IgD-negative memory B cell (primary cell): Measurements from ENCODE around the gene MPZL1. TPM values are rescaled to one million over a fixed set of nuclear protein-coding genes. Genes with fewer than 3 reads are reported as not detected.

Source experiments
- H3K27ac Mint-ChIP-seq, 3 donors: one replicate each; pipeline ENCODE4 v1.8.0; 2020 to 2022; ENCODE audit warnings: mild to moderate bottlenecking in 3 of 3, mixed read lengths in 3 of 3, moderate library complexity in 1 of 3
- H3K27me3 Mint-ChIP-seq: one replicate; pipeline ENCODE4 v1.8.0; 2021; ENCODE audit warnings: mixed read lengths
- H3K36me3 Mint-ChIP-seq: one replicate; pipeline ENCODE4 v1.8.0; 2020; ENCODE audit warnings: mild to moderate bottlenecking, mixed read lengths
- H3K4me1 Mint-ChIP-seq, 3 donors: one replicate each; pipeline ENCODE4 v1.8.0; 2020 to 2022; ENCODE audit warnings: mixed read lengths in 3 of 3, mild to moderate bottlenecking in 1 of 3
- H3K4me3 Mint-ChIP-seq, 4 donors: one replicate each; pipeline ENCODE4 v1.8.0; 2020 to 2022; ENCODE audit warnings: mild to moderate bottlenecking in 4 of 4, mixed read lengths in 4 of 4, moderate library complexity in 3 of 4
- H3K9me3 Mint-ChIP-seq, 3 donors: one replicate each; pipeline ENCODE4 v1.8.0; 2020 to 2021; ENCODE audit warnings: mixed read lengths in 3 of 3, mild to moderate bottlenecking in 1 of 3
- polyA plus RNA-seq: library from polyadenylated mRNA; unstranded; fragments of 300-500 nt; fragmentation: Illumina TruSeq; gene quantifications from one replicate; pipeline ENCODE4 v1.2.3, GENCODE V29; 2021

MPZL1 gene
- 33.8 TPM for polyA plus RNA-seq

DNA sequence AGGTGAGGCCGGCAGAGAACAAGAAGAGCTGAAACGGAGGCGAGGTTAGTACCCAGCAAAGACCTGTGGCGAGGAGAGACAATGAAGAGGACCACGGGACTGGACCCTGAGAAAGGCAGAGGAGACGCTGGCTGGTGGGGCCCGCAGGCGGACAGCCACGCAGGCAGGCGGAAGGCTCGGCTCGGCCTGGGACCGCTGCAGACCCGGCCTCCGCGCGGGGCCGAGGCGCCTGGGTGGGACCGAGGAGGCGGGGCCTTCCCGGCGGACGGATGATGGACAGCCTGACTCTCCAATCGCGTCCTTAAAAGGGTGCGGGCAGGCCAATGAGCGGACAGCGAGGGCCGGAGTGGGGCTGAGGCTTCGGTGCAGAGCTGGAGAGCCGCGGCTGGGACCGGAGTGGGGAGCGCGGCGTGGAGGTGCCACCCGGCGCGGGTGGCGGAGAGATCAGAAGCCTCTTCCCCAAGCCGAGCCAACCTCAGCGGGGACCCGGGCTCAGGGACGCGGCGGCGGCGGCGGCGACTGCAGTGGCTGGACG is at the start of gene MPZL1:
Gene MPZL1 (plus strand): TSS at position 366 of the 535 bp plus-strand sequence. CDS start 170 bp downstream, outside the sequence.
- Mint-ChIP-seq H3K9me3 (peaks cover 0 to 2% (median 0%) of the 10 kb centered on the region in 3 donors), H3K4me3 (peak within 1 kb of the TSS; percentile 96 to 99 (median 98)), H3K27ac (peak within 1 kb of the TSS; percentile 40 to 92 (median 80)), H3K4me1 (peaks cover 46 to 58% (median 58%) of the 10 kb centered on the region in 3 donors), H3K27me3 (no peaks in the 10 kb centered on the region), H3K36me3 (peaks cover 4% of the 10 kb centered on the region)

DNA sequence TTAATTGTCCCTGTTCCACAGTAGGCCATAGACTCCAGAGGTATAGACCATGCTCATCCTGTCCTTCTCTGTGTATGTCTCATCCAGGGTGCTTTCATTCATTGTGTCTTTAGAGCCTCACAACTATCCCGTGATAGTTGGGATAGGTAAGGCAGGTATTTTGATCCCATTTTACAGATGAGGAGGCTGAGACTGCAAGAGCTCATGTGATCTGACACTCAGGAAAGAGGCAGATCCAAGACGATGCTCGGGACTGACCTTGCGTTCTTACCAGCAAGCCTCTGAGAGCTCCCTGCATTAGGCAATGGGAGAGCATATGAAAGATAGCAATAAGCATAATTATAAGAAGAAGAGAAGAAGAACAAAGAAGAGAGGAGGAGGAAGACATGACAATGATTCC is 49.0 kb upstream of the MPZL1 start:
- peaks cover 14% of the 10 kb centered on the region for H3K36me3 Mint-ChIP-seq
- peak overlapping the region in 1 of 4 donors; percentile 2 for H3K4me3 Mint-ChIP-seq
- H3K27ac Mint-ChIP-seq, result peak overlapping the region in 2 of 3 donors; percentile 73 to 84
- no peaks in the 10 kb centered on the region for H3K9me3 Mint-ChIP-seq
- peaks cover 62 to 75% (median 62%) of the 10 kb centered on the region in 3 donors for H3K4me1 Mint-ChIP-seq
- H3K27me3 Mint-ChIP-seq, result no peaks in the 10 kb centered on the region

DNA sequence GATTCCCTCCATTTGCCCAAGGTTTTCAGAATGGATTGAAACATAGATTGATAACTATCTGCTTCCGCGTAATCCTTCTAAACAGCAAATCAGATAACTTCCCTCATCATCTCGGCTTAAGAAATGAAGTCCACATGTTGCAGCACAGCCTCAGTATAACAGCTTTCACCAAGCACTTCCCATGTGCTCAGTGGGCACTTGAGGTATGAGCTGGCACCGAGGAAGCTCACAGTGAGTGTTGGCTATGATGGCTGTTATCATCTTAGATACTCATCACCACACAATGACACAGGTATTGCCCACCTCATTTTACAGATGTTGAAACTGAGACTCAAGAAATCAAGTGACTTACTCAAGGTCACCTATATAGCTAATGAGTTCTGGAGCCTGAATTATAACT is 48.5 kb upstream of the MPZL1 start:
- Mint-ChIP-seq H3K27me3 (no peaks in the 10 kb centered on the region), H3K36me3 (peaks cover 14% of the 10 kb centered on the region), H3K4me3 (peak overlapping the region in 1 of 4 donors; percentile 2), H3K27ac (no peak overlapping the region), H3K9me3 (no peaks in the 10 kb centered on the region), H3K4me1 (peaks cover 58 to 72% (median 58%) of the 10 kb centered on the region in 3 donors)

DNA sequence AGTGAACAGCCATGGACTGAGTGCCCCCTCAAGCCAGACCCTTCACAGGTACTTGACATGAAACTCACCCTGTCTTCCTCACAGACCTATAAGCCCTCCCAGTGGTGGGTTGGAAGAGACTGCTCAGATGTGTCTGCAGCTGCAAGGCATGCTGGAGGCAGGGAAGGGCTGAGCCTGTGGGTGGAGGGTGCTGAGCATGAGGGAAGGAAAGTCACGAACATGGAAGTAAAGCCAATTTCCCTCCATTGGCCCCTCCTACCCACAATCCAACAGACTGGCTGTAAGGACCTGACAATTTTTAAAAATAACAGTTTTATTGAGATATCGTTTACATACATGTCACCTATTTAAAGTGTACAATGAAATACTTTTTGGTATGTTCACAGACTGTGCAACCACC is 47.6 kb upstream of the MPZL1 start:
- H3K27ac Mint-ChIP-seq, result no peak overlapping the region
- H3K4me1 Mint-ChIP-seq, result peaks cover 49 to 64% (median 49%) of the 10 kb centered on the region in 3 donors
- no peaks in the 10 kb centered on the region for H3K9me3 Mint-ChIP-seq
- no peak overlapping the region for H3K4me3 Mint-ChIP-seq
- H3K27me3 Mint-ChIP-seq, result no peaks in the 10 kb centered on the region
- peaks cover 14% of the 10 kb centered on the region for H3K36me3 Mint-ChIP-seq

DNA sequence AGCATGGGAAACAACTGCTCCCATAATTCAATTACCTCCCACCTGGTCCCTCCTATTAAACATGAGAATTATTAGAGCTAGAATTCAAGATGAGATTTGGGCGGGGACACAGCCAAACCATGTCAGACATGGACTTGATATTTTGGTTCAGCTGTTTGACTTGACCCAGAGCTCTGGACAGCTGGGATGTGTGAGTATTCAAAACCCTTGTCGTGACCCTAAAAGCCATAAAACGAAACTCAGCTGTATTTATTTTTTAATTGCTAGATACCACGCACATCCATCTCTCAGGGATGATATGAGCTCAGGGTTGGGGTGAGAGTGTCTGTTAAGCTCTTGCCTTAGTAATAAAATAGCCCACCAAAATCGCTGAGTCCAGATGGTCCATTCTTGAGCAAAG is 46.3 kb upstream of the MPZL1 start:
- H3K36me3 Mint-ChIP-seq, result peaks cover 13% of the 10 kb centered on the region
- peak overlapping the region; percentile 6 to 88 (median 55) for H3K27ac Mint-ChIP-seq
- peak overlapping the region in 1 of 4 donors; percentile 47 for H3K4me3 Mint-ChIP-seq
- H3K4me1 Mint-ChIP-seq, result peaks cover 38 to 53% (median 40%) of the 10 kb centered on the region in 3 donors
- H3K9me3 Mint-ChIP-seq, result no peaks in the 10 kb centered on the region
- H3K27me3 Mint-ChIP-seq, result no peaks in the 10 kb centered on the region

DNA sequence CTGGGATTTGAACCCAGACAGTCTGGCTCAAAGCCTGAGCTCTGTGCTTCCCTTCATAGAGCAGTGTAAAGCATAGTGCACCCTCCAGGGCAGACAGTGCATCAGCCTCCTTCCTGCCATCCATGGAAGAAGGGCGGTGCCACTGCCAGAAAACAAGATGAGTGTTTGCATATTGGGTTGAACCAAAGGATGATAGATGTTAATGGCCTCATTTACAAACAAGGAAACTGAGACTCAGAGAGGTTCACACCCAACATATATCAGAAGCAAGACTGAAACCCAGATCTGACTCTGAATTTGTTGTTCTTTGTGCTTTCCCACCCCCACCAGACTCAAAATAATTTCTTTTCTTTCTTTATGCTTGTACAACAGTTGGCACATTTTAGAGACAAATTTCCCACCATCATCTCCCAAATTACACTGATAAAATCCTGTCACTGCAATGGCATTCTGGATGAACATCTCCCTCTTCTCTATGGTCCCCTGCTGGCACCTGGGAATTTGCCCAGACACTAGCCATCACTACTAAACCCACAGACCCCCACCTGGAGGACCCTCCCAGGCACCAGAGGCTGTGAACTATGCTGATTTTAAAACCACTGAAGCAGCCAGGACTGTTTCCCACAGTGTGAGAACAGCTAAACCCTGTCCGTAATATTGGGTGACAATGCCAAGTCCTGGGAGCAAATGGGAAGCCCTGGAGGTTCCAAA is 45.4 kb upstream of the MPZL1 start:
- peaks cover 28 to 44% (median 40%) of the 10 kb centered on the region in 3 donors for H3K4me1 Mint-ChIP-seq
- H3K27me3 Mint-ChIP-seq, result no peaks in the 10 kb centered on the region
- peak overlapping the region; percentile 6 to 88 (median 54) for H3K27ac Mint-ChIP-seq
- H3K9me3 Mint-ChIP-seq, result no peaks in the 10 kb centered on the region
- H3K36me3 Mint-ChIP-seq, result peaks cover 6% of the 10 kb centered on the region
- peak overlapping the region in 2 of 4 donors; percentile 14 to 67 for H3K4me3 Mint-ChIP-seq

DNA sequence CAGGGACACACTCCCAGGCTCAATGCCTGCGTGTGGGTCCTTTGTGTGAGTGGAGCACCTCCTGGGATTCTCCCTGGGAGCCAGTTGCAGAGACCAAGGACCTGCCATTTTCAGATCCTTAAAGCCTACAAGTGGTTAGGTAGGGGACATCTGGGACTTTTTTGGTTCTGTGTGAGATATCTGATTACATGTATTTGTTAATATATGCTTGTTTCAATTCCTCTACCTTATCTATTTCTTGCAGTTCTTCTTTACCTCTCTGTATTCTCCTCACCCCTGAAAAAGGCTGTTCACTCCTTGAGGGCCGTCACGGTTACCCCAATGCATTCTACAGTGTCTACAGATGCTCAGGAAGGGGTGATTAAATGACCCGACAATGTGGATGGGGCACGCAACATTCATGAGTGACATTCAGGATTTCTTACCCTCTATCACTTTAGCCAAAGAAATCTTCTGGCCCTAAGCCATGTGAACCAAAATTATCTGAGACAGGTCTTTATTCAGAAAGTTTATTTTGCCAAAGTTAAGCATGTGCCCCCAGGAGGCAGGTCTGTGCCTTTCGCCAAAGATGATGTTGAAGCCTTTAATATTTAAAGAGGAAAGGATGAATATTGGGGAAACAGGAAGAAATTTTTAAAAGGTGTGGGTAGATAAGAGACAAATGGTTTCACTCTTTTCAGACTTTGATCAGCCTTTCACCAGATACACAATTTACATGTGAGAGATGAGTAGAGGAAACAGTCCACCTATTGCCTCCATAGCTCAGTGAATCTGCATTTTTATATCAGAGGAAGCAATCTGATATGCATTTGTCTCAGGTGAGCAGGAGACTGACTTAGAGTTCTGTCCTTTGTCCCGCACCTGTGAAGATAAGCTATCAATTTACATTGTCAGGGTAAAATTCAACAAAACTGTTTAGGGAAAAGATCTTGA is 44.6 kb upstream of the MPZL1 start:
- H3K9me3 Mint-ChIP-seq, result no peaks in the 10 kb centered on the region
- peak overlapping the region in 2 of 4 donors; percentile 76 to 79 for H3K4me3 Mint-ChIP-seq
- peaks cover 20 to 37% (median 36%) of the 10 kb centered on the region in 3 donors for H3K4me1 Mint-ChIP-seq
- H3K27ac Mint-ChIP-seq, result peak overlapping the region; percentile 7 to 78 (median 15)
- H3K36me3 Mint-ChIP-seq, result peaks cover 5% of the 10 kb centered on the region
- no peaks in the 10 kb centered on the region for H3K27me3 Mint-ChIP-seq

DNA sequence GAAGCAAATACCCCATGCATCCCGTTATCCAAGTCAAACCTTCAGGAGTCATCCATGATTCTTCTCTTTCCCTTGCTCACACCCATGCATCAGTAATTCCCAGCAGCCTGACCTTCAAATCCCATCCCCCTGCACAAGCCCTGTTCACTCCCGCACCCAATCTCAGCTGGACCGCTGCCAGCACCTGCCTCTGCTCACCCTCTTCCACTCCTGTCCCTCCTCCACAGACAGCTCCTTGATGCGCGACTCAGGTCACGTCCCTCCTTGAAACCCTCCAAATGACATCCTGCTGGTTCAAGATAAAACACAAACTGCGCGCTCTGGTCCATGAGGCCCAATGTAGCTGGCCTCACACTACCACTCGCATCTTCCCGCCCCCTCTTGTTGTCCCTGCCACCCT is 43.4 kb upstream of the MPZL1 start:
- H3K27ac Mint-ChIP-seq, result no peak overlapping the region
- H3K27me3 Mint-ChIP-seq, result no peaks in the 10 kb centered on the region
- H3K9me3 Mint-ChIP-seq, result no peaks in the 10 kb centered on the region
- no peak overlapping the region for H3K4me3 Mint-ChIP-seq
- peaks cover 4% of the 10 kb centered on the region for H3K36me3 Mint-ChIP-seq
- peaks cover 13 to 29% (median 27%) of the 10 kb centered on the region in 3 donors for H3K4me1 Mint-ChIP-seq

DNA sequence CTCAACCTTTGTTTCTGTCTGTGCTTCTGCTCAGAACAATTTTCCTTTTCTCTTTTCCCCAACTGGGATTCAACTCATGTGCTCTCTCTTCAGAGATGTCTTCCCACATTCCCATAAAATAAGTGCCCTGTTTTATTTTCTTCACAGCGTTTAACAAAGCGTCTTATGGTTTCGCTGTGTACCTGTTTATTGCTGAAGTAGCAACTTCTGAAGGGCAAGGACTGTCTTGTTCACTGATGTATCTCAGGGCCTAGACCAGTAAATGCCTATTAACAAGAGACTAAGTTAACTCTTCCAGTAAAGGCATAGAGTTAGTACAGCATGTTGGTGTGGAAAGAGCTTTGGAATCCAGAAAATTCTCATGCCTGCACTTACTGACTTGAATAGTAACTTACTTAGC is 42.9 kb upstream of the MPZL1 start:
- peaks cover 4% of the 10 kb centered on the region for H3K36me3 Mint-ChIP-seq
- H3K9me3 Mint-ChIP-seq, result no peaks in the 10 kb centered on the region
- H3K4me1 Mint-ChIP-seq, result peaks cover 9 to 26% (median 24%) of the 10 kb centered on the region in 3 donors
- no peak overlapping the region for H3K27ac Mint-ChIP-seq
- no peaks in the 10 kb centered on the region for H3K27me3 Mint-ChIP-seq
- H3K4me3 Mint-ChIP-seq, result no peak overlapping the region

DNA sequence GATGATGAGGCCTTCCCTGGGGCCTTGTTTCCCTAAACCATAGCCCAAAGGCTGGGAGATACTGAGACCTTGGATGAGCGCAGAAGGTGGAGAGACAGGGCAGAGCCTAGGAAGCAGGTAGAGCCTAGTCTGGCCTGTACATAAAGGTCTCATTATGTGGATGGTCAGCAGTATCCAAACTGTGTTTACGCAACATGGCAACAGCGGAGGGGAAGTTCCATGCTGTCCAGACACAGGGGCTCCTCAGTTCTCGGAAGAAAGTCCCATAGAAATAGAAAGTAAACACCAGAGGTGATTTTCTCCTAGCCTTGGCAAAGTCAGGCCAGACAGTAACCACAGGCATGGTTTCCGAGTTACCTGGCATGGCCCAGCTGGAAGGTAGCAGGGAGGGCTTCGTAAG is 42.1 kb upstream of the MPZL1 start:
- H3K27me3 Mint-ChIP-seq, result no peaks in the 10 kb centered on the region
- no peak overlapping the region for H3K27ac Mint-ChIP-seq
- no peak overlapping the region for H3K4me3 Mint-ChIP-seq
- no peaks in the 10 kb centered on the region for H3K9me3 Mint-ChIP-seq
- peaks cover 2% of the 10 kb centered on the region for H3K36me3 Mint-ChIP-seq
- peaks cover 6 to 20% (median 18%) of the 10 kb centered on the region in 3 donors for H3K4me1 Mint-ChIP-seq

DNA sequence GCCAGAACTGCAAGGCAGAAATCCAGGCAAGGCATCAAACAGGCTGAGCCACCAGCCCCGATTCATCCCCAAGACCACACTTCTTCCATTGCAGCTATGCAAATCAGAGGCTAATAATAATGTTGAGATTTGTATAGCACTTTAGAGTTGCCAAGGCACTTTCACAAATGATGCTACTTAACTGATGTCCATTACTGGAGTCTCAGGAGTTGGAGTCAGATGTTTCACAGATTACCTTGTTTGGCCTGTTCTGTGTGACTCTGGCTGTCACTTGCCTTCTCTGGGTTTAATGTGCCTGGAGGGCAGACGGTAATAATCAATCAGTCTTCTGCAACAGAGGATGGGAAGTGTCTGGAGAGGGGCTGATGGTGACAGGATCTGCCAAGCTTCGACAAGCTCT is 40.8 kb upstream of the MPZL1 start:
- H3K4me3 Mint-ChIP-seq, result peak overlapping the region in 2 of 4 donors; percentile 3 to 42
- H3K36me3 Mint-ChIP-seq, result no peaks in the 10 kb centered on the region
- no peaks in the 10 kb centered on the region for H3K27me3 Mint-ChIP-seq

DNA sequence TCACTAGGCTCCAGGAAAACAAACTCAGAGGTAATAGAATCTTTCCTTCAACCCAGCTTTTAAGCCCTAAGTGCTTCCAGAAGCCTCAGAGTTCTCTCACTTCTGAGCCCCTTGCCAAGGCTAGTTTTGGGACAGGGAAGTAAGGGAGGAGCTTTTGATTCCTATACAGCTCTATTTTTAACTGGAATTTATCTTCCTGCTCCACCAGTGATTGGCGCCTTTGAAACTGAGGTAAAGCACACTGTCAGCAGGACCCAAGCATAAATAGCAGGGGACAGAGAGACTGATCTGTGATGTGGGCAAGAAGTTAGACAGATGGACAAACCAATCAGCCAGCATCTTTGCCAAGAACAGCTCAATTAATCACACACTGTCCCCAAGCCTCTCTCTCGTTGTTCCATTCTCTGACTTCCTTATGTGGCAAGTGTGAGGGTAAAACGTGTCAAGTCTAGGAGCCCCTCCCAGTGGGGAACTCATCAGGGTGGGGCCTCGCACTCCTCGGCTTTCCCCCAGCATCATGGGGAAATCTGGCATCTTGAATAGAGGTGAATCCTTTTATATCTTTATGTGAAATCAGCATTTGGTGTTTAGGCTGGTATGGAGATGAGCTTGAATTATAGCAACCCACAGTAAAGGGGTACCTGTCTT is 40.2 kb upstream of the MPZL1 start:
- Mint-ChIP-seq H3K27ac (peak overlapping the region in 1 of 3 donors; percentile 98), H3K27me3 (no peaks in the 10 kb centered on the region), H3K4me1 (peaks cover 11 to 29% (median 14%) of the 10 kb centered on the region in 3 donors), H3K36me3 (no peaks in the 10 kb centered on the region), H3K9me3 (no peaks in the 10 kb centered on the region), H3K4me3 (peak overlapping the region in 1 of 4 donors; percentile 42)

More for the DNA sequence above, 40.8 kb upstream of the MPZL1 start:
- Mint-ChIP-seq H3K4me1 (peaks cover 12 to 26% (median 12%) of the 10 kb centered on the region in 3 donors), H3K27ac (peak overlapping the region in 1 of 3 donors; percentile 98), H3K9me3 (no peaks in the 10 kb centered on the region)

DNA sequence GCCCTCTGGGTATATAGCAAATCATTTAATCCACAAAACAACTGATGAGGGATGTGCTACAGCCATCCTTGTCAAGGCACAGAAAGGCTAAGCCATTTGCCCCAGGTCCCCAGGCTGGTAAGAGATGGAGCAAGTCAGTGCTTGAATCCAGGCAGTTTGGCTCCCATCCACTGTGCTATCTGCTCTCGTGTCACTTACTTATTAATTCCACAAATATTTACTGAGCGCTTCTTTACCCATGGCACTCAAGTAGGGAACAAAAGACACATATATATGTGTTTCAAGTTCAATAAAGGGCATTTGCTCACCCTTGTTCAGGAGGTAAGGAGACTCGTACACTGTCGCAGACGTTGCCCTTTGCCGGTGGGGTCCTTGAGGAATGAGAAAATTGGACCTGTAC is 38.6 kb upstream of the MPZL1 start:
- Mint-ChIP-seq H3K4me1 (peaks cover 20 to 40% (median 25%) of the 10 kb centered on the region in 3 donors), H3K27me3 (no peaks in the 10 kb centered on the region), H3K4me3 (no peak overlapping the region), H3K9me3 (no peaks in the 10 kb centered on the region), H3K36me3 (peaks cover 3% of the 10 kb centered on the region), H3K27ac (peak overlapping the region; percentile 12 to 46 (median 43))
